Middle frontal gyrus (tissue), 1 donor: Measurements from ENCODE around the gene RREB1.

Experiments used
- DNase-seq: peaks from one replicate; pipeline ENCODE4 v3.0.0-alpha.2; 2015; ENCODE audit warnings: low spot score; ENCODE audit errors: extremely low spot score

The RREB1 gene

DNA sequence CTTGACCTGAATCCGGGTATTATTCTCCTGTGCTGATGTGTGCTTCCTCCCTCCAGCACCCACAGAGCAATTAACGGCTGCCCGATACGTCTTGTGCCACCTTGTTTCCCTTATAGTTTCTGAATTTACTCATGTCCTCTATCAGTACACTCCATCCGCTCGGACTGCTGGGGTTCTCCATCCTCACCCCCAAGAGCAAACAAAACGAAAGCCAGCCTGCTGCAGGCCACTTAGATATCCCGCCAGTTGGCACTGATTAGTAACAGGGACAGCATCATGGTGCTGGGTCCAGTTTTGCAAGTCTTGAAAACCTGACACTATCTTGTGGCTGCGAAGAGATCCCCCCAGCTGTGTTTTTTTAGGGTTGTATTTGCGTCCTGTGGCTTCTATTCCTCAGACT lies 133.4 kb downstream of the RREB1 start:
- DNase-seq: no peak

- DNase-seq: no peak
Measured at GRCh38 chr6:7241709-7242645, 134.2 kb downstream of the RREB1 start.

DNA sequence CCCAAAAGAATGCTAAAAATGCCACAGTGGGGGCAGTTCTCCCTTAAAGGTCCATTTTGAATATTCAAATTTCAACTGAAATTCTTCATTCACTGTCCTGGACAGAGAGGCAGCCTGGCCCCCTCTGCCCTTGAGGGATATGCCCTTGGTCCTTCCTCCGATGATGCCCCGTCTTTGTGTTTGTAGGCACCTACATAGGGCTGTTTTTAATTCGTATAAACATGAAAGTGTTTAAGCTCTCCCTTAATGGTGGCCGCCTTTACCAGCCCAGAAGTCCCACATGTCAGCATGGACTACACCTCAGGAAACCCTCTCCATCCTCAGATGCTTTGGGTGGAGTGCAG lies 135.0 kb downstream of the RREB1 start:
- no peak for DNase-seq

GRCh38 chr6:7243179-7243981 lies 135.6 kb downstream of the RREB1 start:
- DNase-seq: peak; percentile 31

GRCh38 chr6:7245668-7246393 lies 138.1 kb downstream of the RREB1 start:
- no peak for DNase-seq

GRCh38 chr6:7246401-7247178 lies 138.8 kb downstream of the RREB1 start:
- DNase-seq: no peak

DNA sequence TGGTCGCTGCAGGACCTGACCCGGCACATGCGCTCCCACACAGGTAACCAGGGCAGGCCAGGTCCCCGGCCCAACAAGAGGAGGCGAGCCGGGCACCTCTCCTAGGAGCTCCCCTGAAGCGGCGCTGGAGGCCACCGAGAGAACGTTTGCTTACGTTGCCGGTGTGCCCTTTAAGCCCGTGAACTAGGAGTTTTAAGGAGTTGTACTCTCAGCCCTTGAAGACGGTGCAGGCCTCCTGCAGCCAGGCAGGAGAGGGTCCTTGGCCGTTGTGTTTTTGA lies 139.4 kb downstream of the RREB1 start:
- DNase-seq: no peak

DNA sequence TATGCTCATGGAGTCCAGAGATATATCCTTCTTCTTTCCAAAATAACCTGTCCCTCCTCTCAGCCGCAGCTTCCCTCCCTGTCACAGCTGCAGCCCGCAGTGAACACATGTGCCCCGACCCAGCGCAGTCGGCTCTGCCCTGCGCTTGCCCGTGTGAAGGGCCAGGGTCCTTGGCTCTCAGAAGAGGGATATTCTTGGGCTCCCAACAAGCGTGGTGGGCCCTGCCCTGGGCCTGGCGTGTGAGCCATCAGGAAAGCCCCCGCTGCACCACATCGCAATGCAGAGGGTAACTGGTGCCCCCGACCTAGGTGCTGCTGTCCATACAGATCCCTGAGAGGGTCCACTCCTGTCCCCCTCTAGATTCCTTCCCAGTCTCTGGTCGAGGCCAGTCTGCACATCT lies 140.1 kb downstream of the RREB1 start:
- DNase-seq: no peak

DNA sequence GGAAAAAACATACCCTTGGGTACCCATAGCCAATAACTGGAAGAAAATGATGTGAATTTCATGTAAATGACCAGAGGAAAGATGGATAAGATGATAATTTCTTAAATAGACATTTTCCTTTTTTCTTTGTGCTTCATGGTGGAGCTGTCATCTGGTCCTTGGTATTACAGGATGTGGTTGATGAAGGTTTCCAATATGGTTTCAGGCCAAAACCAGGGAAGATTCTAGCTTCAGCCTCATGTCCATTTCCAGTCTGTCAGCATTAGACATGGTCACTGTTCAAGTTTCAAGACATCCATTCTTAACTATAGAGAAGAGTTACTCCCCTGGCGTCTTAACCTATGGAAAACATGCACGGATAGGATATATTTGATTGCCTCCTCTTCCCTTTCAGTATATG lies 141.6 kb downstream of the RREB1 start:
- DNase-seq: no peak

DNA sequence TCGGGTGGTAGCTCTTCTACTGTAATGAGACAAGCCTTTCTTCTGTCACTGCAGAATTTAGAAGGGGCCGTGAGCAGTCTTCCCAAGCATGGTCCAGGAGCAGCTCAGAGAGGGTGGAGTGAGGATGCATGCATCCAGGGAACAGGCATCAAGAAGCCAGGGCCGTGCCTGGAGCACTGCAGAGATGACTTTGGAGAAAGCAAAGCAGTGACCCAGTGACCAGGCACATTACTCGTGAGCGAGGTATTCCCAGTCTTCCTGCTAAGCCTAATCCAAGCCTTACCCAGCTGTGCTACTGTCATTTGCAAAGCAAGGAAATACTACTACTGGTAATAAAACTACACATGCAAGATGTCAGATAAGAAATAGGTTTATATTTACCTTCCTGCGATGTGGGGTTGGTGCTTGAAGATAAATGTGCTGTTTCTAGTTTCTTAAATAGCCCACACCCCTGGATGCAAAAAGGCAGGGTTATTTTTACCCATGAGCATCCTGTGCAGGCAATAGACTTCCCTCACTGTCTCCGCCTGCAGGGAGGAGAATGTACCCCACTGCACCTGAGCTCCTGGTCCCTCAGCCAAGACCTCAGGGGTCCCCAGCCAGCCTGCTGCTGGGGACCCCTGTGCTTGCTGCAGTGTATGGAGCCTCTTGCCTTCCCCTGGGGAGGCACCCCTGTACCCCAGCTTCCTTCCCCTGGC lies 142.3 kb downstream of the RREB1 start:
- no peak for DNase-seq

DNA sequence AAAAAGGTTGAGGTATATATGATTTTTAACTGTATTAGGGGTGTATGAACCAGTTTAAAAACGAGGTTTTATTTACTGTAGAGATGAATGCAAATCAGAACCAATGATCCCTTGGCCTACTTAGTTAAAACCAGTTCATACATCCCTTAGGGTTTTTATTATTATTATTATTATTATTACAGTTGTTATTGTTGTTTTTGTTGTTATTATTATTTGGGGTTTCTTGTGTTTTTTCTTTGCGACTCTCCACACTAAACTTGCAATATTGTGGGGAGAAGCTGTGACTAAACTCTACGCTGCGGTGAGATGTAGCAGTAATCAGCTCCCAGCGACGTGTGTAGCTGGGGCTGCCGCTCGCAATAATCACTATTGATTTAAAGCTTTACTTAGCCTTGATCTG lies 143.1 kb downstream of the RREB1 start:
- no peak for DNase-seq

- no peak for DNase-seq
Measured at GRCh38 chr6:7251646-7252260, 144.0 kb downstream of the RREB1 start.

DNA sequence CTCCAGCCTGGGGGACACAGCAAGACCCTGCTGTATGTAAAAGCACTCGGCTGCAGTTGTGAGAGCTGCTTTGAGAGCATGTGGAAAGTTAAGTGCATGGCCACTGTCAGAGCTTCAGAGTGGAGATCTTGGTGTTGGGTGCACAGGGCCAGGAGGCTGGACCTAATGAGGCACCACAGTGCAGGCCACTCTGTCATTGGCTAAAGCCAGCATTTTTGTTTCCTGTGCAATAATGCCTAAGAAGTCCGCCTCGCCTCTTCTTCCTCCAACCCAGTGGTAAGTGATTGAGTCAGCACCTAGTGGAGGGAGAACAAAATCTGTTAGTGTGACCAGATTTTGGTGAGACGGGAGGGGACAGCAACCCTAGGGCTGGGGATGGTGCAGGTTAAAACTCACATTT lies 144.6 kb downstream of the RREB1 start:
- DNase-seq: no peak

- no peak for DNase-seq
Measured at GRCh38 chr6:7254980-7255835, 147.4 kb downstream of the RREB1 start.

GRCh38 chr6:7255918-7256317 lies 148.2 kb downstream of the RREB1 start:
- DNase-seq: no peak

- DNase-seq: no peak
Measured at GRCh38 chr6:7256785-7257184, 149.0 kb downstream of the RREB1 start.

DNA sequence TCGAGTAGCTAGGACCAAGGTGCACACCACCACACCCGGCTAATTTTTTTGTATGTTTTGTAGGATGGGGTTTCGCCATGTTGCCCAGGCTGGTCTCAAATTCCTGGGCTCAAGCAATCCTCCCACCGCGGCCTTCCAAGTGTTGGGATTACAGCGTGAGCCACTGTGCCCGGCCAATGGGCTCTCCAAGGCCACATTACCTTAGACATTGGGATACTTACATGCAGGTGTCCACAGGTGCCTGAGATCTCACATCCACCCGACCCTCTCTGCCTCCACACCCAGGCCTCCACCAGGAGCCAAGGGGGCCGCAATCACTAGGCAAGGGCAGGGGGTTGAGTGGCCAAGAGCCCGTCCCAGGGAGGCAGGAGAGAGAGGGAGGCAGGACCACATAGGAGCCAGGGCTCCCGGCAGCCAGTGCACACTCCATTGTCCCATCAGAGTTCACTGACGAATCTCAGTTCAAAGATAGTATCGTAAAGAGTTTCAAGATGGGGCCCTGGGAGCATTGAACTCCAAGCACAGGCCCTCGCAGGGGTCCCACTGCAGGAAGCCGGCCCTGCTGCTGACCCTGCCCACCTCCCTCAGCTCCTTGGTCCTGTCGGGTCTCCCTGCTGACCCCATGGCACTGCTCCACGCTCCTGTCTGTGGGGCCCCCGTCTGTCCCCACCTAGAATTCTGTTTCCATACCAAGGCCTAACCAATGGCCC lies 149.9 kb downstream of the RREB1 start:
- no peak for DNase-seq

DNA sequence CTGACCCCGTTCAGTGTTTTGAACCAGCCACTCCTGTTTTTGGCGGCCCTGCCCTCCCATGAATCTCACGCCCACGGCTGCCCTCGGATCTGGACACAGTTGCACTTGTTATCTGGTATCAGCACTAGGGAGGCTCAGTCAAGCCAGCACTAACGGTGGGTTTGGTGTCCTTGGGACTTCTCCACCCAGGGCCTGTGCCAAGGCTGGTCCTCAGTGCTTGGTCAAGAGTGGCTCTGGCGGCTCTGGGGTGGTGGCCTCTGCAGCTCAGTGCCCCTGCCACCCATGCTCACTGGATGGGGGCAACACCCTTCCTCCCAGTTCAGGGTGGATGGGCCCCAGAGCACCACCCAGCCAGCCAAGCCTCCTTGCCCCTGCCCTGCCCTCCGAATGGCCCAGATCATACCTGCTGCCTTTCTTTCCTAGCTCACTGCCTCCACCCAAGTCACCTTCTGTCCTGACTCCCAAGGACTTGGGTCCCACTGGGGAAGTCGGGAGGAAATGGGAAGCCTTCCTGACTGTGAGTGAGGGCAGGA lies 150.5 kb downstream of the RREB1 start:
- DNase-seq: no peak
